Measurements from ENCODE around the gene PCDH9.

- TF ChIP-seq POLR2A (IDR thresholded peaks at IDR 0.05) (no peak), CTCF (IDR thresholded peaks at IDR 0.05) (no peak)
Measured at GRCh38 chr13:66425741-66426140, 804.4 kb downstream of the PCDH9 start.

All from suprapubic skin (tissue), 3 donors.